ENCODE data around the gene SRRM3.

The SRRM3 gene

DNA sequence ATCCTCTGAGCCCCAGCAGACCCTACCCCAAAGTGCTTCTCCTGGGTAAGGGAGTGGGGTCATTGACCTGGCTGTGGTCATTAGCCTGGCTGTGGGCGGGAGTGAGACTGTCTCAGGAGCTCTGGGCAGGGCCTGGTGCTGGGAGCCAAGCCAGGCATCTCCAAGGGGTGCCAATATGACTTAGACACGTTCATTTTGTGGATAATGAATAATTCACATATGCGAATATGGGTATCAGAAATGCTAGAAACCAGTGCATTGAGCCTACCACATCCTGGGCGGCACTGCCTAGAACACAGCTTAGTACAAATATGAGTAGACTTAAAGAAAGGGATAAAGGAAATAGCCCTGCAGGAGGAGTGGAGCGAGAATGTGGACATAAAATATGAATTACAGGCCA lies 14.4 kb upstream of the SRRM3 start:
- Histone ChIP-seq H3K27ac (ENCODE audit: extremely low read depth, low read depth, low read length) (no peak overlapping the region), H3K9me3 (ENCODE audit: control insufficient read depth, insufficient read depth, low read depth, low read length) (no peaks in the 10 kb centered on the region), H3K4me3 (ENCODE audit: low read depth, low read length) (no peak overlapping the region), H3K4me1 (ENCODE audit: control insufficient read depth, insufficient read depth, low read length) (no peaks in the 10 kb centered on the region), H3K36me3 (ENCODE audit: control insufficient read depth in 2 of 2, insufficient read depth in 1 of 2, low read length in 2 of 2) (no peaks in the 10 kb centered on the region)
- ChIA-PET CTCF (interaction anchor here (0.9 to 5.9 kb wide), 4 partner anchors 9 to 127 kb away, joined by 3 to 31 read pairs (median 4); no protein-coding TSS in a partner anchor), POLR2A (no interaction called here)
- TF ChIP-seq, protein P1, sequence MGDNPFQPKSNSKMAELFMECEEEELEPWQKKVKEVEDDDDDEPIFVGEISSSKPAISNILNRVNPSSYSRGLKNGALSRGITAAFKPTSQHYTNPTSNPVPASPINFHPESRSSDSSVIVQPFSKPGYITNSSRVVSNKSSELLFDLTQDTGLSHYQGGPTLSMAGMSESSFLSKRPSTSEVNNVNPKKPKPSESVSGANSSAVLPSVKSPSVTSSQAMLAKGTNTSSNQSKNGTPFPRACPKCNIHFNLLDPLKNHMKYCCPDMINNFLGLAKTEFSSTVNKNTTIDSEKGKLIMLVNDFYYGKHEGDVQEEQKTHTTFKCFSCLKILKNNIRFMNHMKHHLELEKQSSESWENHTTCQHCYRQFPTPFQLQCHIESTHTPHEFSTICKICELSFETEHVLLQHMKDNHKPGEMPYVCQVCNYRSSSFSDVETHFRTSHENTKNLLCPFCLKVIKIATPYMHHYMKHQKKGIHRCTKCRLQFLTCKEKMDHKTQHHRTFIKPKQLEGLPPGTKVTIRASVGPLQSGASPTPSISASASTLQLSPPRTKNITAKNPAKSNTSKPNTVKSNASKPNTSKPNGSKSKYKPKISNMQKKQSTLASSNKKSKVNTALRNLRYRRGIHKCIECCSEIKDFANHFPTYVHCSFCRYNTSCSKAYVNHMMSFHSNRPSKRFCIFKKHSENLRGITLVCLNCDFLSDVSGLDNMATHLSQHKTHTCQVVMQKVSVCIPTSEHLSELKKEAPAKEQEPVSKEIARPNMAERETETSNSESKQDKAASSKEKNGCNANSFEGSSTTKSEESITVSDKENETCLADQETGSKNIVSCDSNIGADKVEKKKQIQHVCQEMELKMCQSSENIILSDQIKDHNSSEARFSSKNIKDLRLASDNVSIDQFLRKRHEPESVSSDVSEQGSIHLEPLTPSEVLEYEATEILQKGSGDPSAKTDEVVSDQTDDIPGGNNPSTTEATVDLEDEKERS (tag by site-specific recombination; IDR thresholded peaks at IDR 0.05): no peak
- no peak for TF ChIP-seq ZNF146 (tag by site-specific recombination; IDR thresholded peaks at IDR 0.05)

DNA sequence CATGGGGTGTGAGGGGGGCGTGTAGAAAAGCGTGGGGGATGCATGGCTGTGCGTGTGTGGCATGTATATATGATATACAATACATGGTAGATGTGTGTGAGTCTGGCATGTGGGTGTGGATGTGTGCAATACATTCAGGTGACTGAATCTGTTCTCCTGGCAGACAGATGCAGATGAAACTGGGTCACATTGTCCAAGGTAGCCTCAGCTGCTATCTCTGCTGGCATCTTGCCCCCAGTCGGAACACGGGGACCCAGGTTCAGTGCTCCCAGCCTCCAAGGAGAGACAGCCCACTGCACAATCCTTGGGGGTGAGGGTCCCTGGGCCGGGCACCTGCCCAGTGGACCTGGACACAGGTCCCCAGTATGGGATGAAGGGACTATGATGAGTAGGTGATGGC lies 12.4 kb upstream of the SRRM3 start:
- Histone ChIP-seq H3K27ac (ENCODE audit: extremely low read depth, low read depth, low read length) (no peak overlapping the region), H3K9me3 (ENCODE audit: control insufficient read depth, insufficient read depth, low read depth, low read length) (no peaks in the 10 kb centered on the region), H3K4me1 (ENCODE audit: control insufficient read depth, insufficient read depth, low read length) (no peaks in the 10 kb centered on the region), H3K36me3 (ENCODE audit: control insufficient read depth in 2 of 2, insufficient read depth in 1 of 2, low read length in 2 of 2) (no peaks in the 10 kb centered on the region), H3K4me3 (ENCODE audit: low read depth, low read length) (no peak overlapping the region)
- POLR2A ChIA-PET: no interaction called here
- CTCF ChIA-PET: interaction anchor here (5.9 kb wide), 1 partner anchor 11 kb away, joined by 31 read pairs; no protein-coding TSS in a partner anchor
- TF ChIP-seq HOXD13 (CRISPR knock-in tag; IDR thresholded peaks at IDR 0.05; ENCODE audit: borderline replicate concordance): no peak
- TF ChIP-seq ZNF529 (tag by site-specific recombination; IDR thresholded peaks at IDR 0.05; ENCODE audit: insufficient replicate concordance): no peak
- TF ChIP-seq, protein P2, sequence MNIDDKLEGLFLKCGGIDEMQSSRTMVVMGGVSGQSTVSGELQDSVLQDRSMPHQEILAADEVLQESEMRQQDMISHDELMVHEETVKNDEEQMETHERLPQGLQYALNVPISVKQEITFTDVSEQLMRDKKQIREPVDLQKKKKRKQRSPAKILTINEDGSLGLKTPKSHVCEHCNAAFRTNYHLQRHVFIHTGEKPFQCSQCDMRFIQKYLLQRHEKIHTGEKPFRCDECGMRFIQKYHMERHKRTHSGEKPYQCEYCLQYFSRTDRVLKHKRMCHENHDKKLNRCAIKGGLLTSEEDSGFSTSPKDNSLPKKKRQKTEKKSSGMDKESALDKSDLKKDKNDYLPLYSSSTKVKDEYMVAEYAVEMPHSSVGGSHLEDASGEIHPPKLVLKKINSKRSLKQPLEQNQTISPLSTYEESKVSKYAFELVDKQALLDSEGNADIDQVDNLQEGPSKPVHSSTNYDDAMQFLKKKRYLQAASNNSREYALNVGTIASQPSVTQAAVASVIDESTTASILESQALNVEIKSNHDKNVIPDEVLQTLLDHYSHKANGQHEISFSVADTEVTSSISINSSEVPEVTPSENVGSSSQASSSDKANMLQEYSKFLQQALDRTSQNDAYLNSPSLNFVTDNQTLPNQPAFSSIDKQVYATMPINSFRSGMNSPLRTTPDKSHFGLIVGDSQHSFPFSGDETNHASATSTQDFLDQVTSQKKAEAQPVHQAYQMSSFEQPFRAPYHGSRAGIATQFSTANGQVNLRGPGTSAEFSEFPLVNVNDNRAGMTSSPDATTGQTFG (tag by site-specific recombination; IDR thresholded peaks at IDR 0.05; ENCODE audit: borderline replicate concordance): no peak
- TF ChIP-seq BCL11A (tag by site-specific recombination; IDR thresholded peaks at IDR 0.05; ENCODE audit: low read depth): no peak
- TF ChIP-seq ZNF23 (tag by site-specific recombination; IDR thresholded peaks at IDR 0.05; ENCODE audit: borderline replicate concordance): no peak
- TF ChIP-seq ZNF19 (tag by site-specific recombination; IDR thresholded peaks at IDR 0.05; ENCODE audit: low read depth): no peak
- TF ChIP-seq, protein P3, sequence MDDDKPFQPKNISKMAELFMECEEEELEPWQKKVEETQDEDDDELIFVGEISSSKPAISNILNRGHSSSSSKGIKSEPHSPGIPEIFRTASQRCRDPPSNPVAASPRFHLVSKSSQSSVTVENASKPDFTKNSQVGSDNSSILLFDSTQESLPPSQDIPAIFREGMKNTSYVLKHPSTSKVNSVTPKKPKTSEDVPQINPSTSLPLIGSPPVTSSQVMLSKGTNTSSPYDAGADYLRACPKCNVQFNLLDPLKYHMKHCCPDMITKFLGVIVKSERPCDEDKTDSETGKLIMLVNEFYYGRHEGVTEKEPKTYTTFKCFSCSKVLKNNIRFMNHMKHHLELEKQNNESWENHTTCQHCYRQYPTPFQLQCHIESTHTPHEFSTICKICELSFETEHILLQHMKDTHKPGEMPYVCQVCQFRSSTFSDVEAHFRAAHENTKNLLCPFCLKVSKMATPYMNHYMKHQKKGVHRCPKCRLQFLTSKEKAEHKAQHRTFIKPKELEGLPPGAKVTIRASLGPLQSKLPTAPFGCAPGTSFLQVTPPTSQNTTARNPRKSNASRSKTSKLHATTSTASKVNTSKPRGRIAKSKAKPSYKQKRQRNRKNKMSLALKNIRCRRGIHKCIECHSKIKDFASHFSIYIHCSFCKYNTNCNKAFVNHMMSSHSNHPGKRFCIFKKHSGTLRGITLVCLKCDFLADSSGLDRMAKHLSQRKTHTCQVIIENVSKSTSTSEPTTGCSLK (tag by site-specific recombination; IDR thresholded peaks at IDR 0.05): no peak
- TF ChIP-seq, protein P4, sequence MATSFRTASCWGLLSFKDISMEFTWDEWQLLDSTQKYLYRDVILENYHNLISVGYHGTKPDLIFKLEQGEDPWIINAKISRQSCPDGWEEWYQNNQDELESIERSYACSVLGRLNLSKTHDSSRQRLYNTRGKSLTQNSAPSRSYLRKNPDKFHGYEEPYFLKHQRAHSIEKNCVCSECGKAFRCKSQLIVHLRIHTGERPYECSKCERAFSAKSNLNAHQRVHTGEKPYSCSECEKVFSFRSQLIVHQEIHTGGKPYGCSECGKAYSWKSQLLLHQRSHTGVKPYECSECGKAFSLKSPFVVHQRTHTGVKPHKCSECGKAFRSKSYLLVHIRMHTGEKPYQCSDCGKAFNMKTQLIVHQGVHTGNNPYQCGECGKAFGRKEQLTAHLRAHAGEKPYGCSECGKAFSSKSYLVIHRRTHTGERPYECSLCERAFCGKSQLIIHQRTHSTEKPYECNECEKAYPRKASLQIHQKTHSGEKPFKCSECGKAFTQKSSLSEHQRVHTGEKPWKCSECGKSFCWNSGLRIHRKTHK (tag by site-specific recombination; IDR thresholded peaks at IDR 0.05): no peak
- TF ChIP-seq, protein P5, sequence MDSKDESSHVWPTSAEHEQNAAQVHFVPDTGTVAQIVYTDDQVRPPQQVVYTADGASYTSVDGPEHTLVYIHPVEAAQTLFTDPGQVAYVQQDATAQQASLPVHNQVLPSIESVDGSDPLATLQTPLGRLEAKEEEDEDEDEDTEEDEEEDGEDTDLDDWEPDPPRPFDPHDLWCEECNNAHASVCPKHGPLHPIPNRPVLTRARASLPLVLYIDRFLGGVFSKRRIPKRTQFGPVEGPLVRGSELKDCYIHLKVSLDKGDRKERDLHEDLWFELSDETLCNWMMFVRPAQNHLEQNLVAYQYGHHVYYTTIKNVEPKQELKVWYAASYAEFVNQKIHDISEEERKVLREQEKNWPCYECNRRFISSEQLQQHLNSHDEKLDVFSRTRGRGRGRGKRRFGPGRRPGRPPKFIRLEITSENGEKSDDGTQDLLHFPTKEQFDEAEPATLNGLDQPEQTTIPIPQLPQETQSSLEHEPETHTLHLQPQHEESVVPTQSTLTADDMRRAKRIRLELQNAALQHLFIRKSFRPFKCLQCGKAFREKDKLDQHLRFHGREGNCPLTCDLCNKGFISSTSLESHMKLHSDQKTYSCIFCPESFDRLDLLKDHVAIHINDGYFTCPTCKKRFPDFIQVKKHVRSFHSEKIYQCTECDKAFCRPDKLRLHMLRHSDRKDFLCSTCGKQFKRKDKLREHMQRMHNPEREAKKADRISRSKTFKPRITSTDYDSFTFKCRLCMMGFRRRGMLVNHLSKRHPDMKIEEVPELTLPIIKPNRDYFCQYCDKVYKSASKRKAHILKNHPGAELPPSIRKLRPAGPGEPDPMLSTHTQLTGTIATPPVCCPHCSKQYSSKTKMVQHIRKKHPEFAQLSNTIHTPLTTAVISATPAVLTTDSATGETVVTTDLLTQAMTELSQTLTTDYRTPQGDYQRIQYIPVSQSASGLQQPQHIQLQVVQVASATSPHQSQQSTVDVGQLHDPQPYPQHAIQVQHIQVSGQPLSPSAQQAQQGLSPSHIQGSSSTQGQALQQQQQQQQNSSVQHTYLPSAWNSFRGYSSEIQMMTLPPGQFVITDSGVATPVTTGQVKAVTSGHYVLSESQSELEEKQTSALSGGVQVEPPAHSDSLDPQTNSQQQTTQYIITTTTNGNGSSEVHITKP (tag by site-specific recombination; IDR thresholded peaks at IDR 0.05): no peak
- TF ChIP-seq ZNF37A (tag by site-specific recombination; IDR thresholded peaks at IDR 0.05): no peak
- no peak for TF ChIP-seq ZNF629 (tag by site-specific recombination; IDR thresholded peaks at IDR 0.05)
- no peak for TF ChIP-seq FEZF1 (tag by site-specific recombination; IDR thresholded peaks at IDR 0.05)
- TF ChIP-seq ZNF626 (tag by site-specific recombination; IDR thresholded peaks at IDR 0.05): no peak
- TF ChIP-seq ZNF658 (tag by site-specific recombination; IDR thresholded peaks at IDR 0.05): no peak
- no peak for TF ChIP-seq ZNF324 (tag by site-specific recombination; IDR thresholded peaks at IDR 0.05)
- no peak for TF ChIP-seq ZNF610 (tag by site-specific recombination; IDR thresholded peaks at IDR 0.05; ENCODE audit: borderline replicate concordance)

Data from HEK293 (cell line).